G401.6 (cell line): ENCODE data around the gene RBMS1.

Experiments
- FAIRE-seq: peaks from 2 replicates; lab custom pipeline; 2012; peaks lifted over from hg19 to GRCh38; lab: Jason Lieb, UNC

The RBMS1 gene

DNA sequence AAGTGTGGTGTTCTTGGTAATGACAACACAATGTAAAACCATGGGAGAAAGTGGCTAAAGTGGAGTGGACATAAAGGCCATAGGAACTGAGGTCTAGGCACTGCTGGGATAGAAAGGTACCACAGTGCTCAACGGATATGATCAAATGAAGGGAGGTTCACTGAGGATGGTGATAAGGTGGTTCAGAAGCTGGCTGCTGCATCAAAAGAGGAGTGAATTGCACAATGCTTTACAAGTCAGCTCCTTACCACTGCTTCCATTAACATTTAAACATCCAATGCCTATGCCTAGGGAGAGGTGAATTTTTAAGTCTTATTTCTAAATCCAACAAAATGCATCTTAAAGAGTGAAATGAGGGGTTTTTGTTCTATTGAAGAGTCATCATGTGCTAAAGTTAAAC is 193.4 kb downstream of the RBMS1 start:
- FAIRE-seq = no peak

DNA sequence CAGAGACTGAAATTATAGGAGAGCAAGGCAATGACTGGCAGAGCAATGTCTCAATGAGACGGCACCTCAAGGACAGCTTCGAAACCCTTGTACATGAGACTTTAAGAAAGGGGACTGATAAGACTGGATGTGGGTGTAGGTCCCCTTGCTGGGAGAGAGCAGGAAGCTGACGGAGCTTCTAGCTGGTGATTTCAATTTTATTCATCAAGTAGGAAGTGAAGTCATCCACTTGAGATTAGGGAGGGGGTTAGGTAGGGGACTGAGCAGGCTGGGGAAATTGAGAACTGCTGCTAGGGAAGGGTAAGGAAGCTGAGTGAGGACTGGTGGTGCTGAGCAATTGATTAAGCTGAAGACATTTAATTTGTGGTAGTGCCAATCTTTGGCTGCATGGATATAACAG is 194.1 kb downstream of the RBMS1 start:
- no peak for FAIRE-seq

DNA sequence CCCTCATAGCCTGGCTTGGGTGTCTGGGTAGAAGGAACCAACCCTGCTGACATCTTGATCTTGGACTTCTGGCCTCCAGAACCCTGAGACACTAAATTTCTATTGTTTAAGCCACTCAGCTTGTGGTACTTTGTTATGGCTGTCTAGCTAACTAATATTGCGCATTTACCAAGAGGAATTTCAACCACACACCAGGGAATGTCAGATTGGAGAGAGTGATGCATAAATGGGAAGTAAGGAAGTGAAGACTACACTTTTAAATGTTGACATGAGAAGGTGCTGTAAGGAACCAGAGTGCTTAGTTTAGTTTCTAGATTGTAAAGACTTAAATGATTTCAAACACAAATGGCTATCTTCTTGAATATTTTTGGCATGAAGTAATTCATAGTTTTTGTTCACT is 194.6 kb downstream of the RBMS1 start:
- no peak for FAIRE-seq

DNA sequence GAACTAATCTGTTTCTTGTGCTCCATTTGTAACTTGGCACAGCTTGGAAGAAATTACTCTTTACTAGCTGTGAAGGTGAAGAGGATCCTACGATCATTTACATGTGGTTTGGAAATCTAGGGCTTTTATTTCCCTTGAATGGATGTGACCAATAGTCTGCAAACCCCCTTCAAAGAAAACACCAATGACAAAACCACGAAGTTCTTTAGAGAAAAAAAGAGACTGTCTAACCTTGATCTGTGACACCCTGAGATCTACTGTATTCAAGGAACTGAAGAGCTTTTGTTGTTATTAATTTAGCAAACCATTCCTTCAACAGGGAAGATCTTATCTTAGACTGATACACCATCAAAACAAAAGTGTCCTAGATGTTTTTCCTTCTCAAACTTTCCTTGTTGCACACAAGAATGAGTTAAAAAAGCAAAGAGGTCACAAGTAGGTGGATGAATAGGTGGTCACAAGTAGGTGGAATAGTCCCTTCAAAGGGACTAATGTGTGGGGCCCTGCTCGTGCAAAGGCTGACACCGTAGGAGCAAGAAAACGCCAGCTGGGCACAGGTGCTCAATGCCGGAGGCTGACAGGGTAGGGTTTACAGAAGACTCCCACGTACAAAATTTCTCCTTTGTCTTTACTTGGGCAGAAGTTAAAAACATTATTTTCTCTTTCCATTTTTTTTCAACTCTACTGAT is 197.9 kb downstream of the RBMS1 start:
- no peak for FAIRE-seq

DNA sequence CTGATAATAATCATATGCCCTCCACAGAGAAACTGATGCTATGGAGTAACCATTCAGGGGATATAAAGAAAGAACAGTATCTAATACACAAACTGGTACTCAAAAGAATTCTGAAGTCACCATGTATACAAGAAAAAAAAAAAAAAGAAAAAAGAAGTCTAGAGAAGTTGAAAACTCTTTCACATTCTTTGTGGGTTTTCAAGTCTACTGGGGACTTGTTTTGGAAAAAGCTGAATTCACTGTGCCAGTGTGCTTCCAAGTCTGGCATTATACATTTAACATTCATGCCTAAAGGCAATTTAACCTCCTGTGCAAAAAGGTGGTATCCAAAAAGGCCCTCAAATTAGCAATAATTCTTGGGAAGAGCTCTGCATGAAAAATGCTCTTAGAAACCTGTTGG is 198.7 kb downstream of the RBMS1 start:
- FAIRE-seq = no peak

DNA sequence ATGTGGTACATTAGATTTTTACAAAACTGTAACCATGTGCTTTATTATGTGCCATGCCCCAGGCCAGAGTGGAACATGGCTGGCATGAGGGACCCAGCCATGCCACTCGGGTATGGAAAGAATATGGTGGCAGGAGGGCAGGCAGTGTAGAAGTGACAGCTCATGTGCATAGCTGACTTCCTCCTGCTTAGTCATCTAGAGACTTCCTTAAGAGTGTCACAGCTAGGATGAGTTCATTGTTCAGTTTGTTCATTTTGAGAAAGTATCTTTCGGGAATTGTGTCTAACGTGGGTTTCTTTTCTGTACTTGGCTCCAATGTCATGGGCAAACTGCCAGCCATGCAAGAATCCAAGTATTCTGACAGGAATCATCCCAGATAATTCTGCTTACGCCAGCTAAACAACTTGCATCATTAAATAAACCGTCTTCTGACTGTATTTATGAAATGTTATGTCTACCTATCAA is 199.2 kb downstream of the RBMS1 start:
- no peak for FAIRE-seq

DNA sequence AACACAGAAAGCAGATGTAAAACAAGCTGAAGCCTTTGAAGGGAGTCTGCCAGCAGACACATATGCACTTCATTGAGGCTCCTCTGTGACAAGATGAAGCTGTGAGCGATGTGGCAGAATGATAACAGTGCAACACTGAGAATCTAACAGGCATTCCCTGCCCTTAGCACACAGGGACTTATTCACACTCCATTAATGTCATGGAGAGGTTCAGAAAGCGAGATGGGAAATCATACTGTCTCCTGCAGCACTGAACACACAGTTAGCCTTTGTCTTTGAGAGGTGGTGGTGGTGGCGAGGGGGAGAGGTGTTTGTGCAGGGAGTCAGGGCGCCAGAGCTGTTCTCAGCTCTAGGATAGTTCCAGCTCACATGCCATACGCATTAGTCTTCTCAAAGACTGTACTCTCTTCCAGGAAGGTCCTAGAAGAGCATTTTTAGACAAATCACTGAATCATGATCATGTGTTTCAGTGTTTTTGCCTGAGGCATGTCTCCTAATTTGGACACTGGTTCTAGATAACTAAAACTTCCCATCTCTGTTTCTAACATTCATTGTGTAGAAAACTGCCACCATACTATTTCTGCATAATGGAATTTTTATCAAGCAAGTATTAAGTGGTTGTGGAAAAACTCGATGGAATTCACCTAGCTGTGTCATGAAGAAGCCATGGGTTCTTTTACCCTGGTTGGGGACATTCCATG is 200.1 kb downstream of the RBMS1 start:
- no peak for FAIRE-seq

DNA sequence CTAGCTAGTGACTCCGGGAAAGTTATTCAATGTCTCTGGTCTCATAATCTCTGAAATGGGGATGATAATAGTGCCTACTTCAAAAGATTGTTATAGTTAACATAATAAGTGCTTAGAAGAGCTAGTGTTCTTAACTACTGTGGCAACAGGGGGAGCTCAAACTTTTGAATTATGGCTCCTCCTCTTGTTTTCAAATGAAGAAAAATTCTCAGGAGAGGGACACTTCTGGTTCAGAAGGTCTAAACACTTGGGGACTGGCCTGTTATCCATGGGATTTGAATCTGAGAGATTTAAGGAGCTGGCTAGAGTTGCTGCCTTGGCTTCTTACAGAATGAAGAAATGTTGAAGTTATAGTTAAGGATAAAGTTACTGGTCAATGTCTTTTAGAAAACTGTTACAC is 201.4 kb downstream of the RBMS1 start:
- no peak for FAIRE-seq

DNA sequence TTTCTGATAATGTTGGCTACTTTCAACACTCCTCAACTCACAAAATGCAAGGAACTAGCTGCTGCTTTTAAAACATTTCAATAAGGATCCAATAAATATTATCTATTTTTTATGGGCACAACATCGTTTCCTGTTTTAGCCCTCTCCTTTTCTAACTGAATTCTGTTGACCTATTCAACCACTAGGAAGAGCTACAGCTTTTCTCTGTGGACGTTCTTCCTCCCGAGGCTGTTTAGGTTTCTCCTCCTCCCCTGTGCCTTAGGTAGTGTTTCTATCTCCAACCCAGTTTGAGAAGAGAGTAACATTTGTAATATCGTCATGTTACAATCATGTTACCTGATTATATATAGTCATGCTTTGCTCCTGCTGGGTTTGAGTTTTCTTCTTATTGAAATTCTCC is 202.2 kb downstream of the RBMS1 start:
- no peak for FAIRE-seq

DNA sequence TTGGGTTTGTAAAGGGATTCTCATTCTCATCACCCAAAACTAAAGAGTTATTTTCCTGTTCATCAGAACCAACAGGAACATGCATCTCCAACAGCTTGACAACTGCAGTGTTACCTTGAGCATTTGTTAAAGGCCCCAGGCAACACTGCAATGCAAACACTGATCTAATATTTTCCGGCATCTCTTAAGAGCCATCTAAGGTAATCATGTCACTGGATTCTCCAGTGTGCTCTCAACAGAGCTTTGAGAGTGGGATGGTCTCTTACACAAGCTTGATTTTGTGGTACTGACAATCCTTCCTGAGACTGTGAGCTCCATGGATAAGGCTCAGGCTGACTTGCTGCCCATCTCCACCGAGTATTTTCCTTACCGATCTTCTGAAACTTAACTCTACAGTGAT is 203.0 kb downstream of the RBMS1 start:
- no peak for FAIRE-seq

DNA sequence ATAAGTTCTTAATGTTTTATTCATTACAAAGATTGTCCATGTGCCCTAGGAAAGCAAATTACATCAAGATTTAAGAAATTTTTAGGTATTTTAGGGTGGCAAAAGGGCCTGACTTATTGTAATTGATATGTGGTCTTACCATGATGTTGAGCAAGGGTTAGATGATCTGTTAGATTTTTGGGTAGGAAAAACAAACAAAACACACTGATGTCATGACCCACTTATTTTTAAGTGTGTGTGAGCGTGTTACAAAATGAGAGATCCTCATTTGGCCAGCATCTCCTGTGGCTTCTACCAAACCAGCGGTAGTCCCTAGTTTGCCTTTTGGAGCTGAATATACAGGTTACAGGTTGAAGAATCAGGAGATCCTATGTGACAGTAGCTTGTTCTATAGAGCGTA is 203.8 kb downstream of the RBMS1 start:
- FAIRE-seq = no peak

DNA sequence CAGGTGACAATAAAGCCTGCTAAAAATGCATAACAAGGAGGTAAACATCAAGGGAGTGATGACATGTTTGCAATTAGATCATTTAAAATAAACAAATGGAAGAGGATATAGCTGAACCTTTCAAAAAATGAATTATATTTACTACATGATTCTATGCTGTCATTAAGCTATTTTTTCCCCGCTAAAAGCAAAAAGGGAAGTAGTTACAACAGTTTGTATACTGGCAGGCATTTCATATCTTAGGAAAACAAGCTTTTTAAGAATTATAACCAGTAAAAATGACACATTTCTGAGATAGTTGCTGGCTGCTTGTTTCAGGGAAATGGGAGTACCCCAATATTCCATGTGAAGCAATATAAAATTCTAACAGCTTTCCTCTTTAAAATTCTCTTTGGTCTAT is 204.5 kb downstream of the RBMS1 start:
- FAIRE-seq = no peak

DNA sequence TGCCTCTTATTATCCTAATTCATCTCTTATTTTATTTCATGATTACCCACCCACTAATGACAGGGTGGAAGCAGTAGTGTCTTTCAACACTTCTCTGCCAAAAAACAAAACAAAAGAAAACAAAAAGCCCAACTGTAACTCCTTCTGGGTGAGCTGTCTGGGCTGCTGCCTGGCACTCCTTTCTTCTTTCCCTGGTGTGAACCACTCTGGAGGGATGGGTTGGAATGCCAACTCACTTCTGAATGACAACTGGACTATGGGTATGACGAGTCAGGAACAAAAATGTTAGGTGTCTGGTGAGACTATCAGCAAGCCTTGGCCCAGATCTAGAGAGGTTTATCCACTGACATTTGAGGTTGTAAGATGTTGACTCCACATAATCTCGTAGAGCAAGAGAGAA is 205.3 kb downstream of the RBMS1 start:
- FAIRE-seq = no peak

DNA sequence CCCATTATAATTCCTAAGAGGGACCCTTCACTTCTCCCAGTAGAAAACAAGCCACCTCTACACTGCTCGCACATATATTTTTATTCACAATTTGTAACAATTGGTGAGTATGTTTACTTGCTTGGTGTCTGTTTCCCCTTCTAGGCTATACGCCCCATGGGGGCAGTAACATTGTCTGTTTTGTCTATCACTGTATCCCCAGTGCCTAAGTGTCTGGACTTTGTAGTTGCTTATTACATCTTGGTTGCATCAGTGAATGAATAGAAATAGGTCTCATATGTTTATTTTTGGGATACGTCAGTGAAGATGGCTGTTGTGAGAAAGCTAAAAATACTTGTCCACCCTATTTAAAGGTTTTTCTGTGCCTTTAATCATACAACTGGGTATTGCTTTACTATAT is 206.1 kb downstream of the RBMS1 start:
- no peak for FAIRE-seq

DNA sequence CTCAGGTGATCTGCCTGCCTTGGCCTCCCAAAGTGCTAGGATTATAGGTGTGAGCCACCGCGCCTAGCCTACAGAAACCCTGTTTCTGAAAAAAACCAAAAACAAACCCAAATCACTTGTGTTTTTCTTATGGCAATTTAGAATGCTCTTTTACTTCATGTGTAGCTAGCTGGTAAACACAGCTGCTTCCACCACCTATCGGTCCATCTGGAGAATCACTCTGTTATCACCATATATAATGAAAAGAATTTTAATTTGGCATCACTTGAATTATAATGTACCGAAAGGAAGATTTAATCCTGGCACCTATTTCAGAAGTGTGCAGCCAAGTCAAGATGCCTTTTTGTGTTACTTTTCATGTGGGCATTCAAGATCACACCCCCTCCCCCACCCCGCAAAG is 207.1 kb downstream of the RBMS1 start:
- no peak for FAIRE-seq

DNA sequence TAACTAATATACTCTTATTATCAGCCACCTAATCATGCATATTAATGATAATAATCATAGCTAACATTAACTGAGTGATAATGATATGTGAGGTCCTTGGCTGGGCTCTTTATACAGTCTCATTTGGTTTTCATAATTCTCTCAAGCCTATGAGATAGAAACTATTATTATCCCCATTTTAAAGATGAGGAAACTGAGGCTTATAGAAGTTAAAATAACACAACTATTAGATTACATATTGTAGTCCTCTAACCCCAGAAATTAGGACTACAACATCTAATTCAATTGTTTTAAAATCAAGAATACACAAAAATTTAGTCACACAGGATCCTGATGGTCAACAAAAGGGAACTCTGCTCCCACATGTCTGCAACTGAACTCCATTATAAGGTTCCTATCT is 209.9 kb downstream of the RBMS1 start:
- FAIRE-seq = no peak

DNA sequence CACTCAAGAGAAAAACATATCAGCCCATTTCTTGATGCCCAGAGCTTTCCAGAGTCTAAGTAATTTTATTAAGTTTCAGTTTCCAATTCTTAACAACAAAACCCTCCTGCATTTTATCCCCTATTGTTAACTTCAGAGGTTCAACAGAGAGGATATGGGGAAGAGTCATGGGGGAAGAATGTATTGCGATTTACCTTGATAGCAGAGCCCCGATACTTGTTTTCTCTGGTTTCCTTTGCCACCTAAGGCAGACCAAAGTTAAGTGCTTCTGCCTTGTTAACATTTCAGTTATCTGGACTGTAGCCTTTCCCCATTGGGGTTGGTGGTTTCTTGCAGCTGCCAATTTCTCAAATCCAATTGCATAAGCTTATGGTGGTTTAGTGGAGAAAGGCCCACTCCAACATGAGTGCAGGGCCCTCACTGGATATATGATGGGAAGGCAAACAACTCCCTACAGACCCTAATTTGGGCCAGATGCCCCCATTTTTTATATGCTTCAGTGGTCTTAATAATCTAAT is 211.5 kb downstream of the RBMS1 start:
- FAIRE-seq = no peak

DNA sequence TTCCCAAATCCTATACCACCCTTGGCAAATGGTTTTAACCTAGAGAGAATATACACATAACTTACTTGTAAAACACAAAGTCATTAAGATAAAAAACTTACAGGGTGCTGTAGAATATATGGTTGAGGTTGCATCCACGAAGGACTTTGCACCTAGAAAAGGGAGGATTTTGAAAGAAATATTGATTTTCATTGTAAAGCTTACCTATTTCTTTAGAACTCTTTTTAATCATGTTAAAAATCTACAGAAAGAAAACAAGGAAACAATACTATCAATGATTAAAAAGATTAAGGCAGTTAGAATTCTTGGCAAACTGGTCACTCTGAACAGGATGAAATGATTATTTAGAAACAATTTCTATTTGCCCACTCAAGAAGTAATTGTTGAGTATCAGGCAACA is 212.4 kb downstream of the RBMS1 start:
- FAIRE-seq = peak; percentile 3

DNA sequence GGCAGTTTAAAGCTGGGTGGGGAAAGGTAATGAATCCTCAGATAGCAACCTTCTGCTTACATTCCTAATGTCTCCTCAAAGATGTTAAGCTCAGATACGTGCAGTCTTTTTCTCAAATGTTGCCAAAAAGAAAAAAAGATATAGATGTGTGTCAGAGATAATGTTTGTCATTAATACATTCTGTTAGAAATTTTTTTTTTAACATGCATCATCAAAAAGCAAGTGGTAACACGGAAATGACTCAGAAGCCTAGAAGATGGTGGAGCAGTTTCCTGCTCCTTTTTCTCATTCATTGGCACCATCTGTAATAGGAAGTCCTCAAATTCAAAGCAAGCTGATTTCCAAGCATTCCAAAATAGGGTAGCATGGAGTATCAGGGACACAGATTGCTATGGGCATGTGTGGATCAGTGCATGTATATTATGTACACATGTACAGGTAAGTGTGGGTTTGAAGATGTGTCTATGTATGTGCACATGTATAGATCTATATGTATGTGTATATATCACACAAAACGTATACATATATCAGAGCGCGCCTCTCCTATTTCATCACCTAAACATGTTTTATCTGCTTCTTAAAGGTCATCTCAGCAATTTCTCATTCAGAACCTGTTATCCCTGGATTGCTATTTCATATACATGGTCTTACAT is 213.7 kb downstream of the RBMS1 start:
- no peak for FAIRE-seq

DNA sequence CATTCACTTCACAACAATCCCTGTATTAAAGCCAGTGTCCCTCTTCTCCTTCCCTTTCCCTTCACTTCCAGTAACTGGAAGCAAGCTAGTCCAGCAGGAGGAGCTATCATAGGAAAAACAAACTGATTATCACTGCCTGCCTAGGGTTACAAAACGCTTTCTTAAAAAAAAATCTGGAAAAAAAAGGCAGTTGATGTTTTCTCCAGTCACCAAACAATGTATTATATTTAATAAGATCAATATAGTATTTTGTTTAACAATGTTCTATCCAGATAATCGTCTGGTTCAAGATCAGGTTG is 214.8 kb downstream of the RBMS1 start:
- peak; percentile 90 for FAIRE-seq

DNA sequence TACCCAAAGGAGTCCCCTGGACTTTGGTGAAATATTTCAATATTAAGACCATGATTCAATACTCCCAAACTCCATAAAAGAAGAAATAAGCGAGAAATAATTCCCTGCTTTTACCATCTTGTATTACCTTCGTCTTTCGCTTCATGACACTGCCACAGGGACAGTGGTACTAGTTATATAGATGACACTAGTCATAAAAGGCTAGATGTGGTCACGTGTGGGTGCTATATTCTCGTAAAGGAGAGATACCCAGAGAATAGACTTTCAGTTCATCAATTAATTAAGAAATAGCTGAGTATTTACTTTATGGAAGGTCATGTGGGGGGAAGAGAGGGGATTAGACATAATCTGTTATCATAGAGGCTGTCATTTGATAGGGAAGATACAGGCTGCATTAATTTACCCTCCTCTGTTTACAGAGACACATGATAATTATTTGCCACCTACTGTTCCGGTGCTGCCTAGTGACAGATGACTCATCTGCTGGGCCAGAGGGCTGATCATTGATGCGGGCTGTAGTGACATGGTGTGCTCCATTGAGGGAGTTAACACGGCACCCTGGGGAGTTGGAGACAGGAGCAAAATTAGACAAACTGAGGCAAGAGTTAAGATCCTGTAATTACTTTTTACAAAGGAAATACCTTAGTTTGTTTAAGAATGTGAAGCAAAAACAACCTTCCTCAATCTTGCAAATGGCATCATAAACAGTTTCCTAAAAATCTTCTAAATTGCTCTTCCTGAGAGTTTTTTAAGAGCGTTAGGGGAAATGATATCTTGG is 215.3 kb downstream of the RBMS1 start:
- no peak for FAIRE-seq

DNA sequence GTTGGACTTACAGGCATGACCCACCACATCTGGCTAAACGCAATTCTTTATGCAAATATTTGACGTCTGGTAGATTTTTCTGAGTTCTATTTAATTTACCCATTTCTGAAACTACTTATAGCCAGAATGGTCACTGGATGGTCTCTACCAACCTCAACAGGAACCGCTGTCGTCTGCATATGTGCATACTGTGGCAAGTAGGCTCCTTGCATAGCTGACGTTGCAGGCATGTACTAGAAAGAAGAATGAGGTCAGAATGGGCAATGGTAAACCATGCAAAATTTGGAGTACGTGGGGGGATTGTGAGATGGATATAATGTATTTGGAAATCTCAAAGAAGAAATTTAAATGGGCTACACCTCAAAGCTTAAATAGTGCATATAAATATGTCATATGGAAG is 216.5 kb downstream of the RBMS1 start:
- no peak for FAIRE-seq

DNA sequence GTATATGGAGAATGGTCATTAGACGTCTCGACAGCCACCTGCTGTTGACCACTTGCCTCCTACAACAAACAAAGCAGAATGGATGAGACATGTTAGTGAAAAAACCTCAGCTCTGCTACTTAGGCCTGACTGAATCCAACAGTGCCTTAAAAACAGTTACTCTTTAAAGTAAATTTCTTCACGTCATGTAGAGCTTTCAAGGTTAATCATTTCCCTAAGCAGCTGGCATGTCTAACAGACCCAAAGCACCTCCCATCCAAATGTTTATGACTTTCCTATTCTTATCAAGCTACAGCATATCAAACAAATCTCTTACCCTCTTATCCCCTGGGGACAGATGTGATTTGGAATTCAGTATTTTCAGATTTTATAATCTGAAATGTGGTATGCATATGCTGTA is 218.0 kb downstream of the RBMS1 start:
- no peak for FAIRE-seq
